D721Med (cell line): ENCODE data around the gene TMEM186.

Experiments
- DNase-seq: peaks from one replicate; pipeline ENCODE4 v3.0.0; 2011; ENCODE audit warnings: low spot score; ENCODE audit not compliant: insufficient read length
- FAIRE-seq: peaks from 2 replicates; lab custom pipeline; 2011; peaks lifted over from hg19 to GRCh38; lab: Jason Lieb, UNC
- CTCF ChIP-seq: IDR thresholded peaks from 2 replicates; pipeline ENCODE4 v1.5.1; 2012; ENCODE audit warnings: mild to moderate bottlenecking, control low read depth; ENCODE audit not compliant: insufficient read depth; ENCODE audit errors: missing control alignments

The TMEM186 gene

GRCh38 chr16:8768283-8768682 is 29.2 kb downstream of the TMEM186 start:
- FAIRE-seq: no peak
- TF ChIP-seq CTCF: no peak
- DNase-seq: no peak

- FAIRE-seq (no peak), DNase-seq (no peak)
- TF ChIP-seq CTCF: no peak
Observed at GRCh38 chr16:8767176-8767575, 30.3 kb downstream of the TMEM186 start.

- TF ChIP-seq CTCF: no peak
- FAIRE-seq (no peak), DNase-seq (no peak)
Observed at GRCh38 chr16:8764525-8765250, 32.8 kb downstream of the TMEM186 start.

GRCh38 chr16:8763899-8764298 is 33.5 kb downstream of the TMEM186 start:
- DNase-seq (no peak), FAIRE-seq (no peak)

GRCh38 chr16:8763083-8763482 is 34.4 kb downstream of the TMEM186 start:
- no peak for FAIRE-seq
- no peak for TF ChIP-seq CTCF
- no peak for DNase-seq

More at GRCh38 chr16:8763899-8764298, 33.5 kb downstream of the TMEM186 start:
- no peak for TF ChIP-seq CTCF

- DNase-seq (no peak), FAIRE-seq (no peak)
- TF ChIP-seq CTCF: no peak
Observed at GRCh38 chr16:8762254-8762653, 35.2 kb downstream of the TMEM186 start.

- no peak for TF ChIP-seq CTCF
- no peak for FAIRE-seq
- no peak for DNase-seq
Observed at GRCh38 chr16:8761078-8761477, 36.4 kb downstream of the TMEM186 start.
